K562 (cell line): ENCODE data around the gene ZC3H18. TPM values are rescaled to one million over a fixed set of nuclear protein-coding genes. Genes with fewer than 3 reads are reported as not detected.
A peak's percentile ranks its signal among the peaks of the same experiment; 100 is the strongest.

ENCODE experiments used
- ARHGAP35 ChIP-seq: fragments of 450-650 bp; IDR thresholded peaks from 2 replicates; pipeline ENCODE4 v1.6.1; 2018; ENCODE audit not compliant: partially characterized antibody
- ATF6 ChIP-seq: sonication (generic); formaldehyde crosslinking; IDR thresholded peaks from 2 replicates; pipeline ENCODE4 v1.4.0; 2020; ENCODE audit warnings: mild to moderate bottlenecking, missing genetic modification reagents
- CBX2 ChIP-seq: fragments of 200-600 bp; sonication (generic); IDR thresholded peaks from one replicate; pipeline ENCODE4 v1.6.1; 2012; ENCODE audit warnings: mild to moderate bottlenecking, low read length, inconsistent platforms; ENCODE audit not compliant: insufficient read depth, poor library complexity, severe bottlenecking
- CREB1 ChIP-seq, 2 experiments: sonication (generic) in 1 of 2; formaldehyde crosslinking in 1 of 2; IDR thresholded peaks; 2 replicates each; pipeline versions ENCODE4 v1.6.1 to v1.8.0; 2012 to 2022; ENCODE audit warnings: inconsistent platforms in 1 of 2, mild to moderate bottlenecking in 1 of 2, missing genetic modification reagents in 1 of 2, moderate library complexity in 1 of 2
- DMBX1 ChIP-seq: fragments of 250-450 bp; sonication (Bioruptor Pico); IDR thresholded peaks from 2 replicates; pipeline ENCODE4 v1.8.0; 2022; ENCODE audit warnings: inconsistent platforms, mild to moderate bottlenecking, moderate library complexity, borderline replicate concordance
- E2F4 ChIP-seq: sonication (generic); formaldehyde crosslinking; IDR thresholded peaks from 2 replicates; pipeline ENCODE4 v1.8.0; 2022; ENCODE audit warnings: mild to moderate bottlenecking, low read depth, missing genetic modification reagents
- KDM4B ChIP-seq, 2 experiments: fragments of 450-650 bp in 1 of 2; sonication (generic) in 1 of 2; IDR thresholded peaks; 2 replicates each; pipeline ENCODE4 v1.6.1; 2016 to 2017; ENCODE audit warnings: borderline replicate concordance in 2 of 2, antibody characterized with exemption in 1 of 2, low read depth in 1 of 2, mild to moderate bottlenecking in 1 of 2
- KDM5B ChIP-seq: fragments of 200-600 bp; sonication (generic); IDR thresholded peaks from 2 replicates; pipeline ENCODE4 v1.6.1; 2012; ENCODE audit warnings: low read depth, mild to moderate bottlenecking, moderate library complexity, low read length, control low read depth, inconsistent platforms; ENCODE audit not compliant: insufficient replicate concordance
- MTF1 ChIP-seq: fragments of 250-450 bp; sonication (Bioruptor Pico); IDR thresholded peaks from 2 replicates; pipeline ENCODE4 v1.9.0; 2021; ENCODE audit warnings: moderate library complexity, mild to moderate bottlenecking, inconsistent platforms, borderline replicate concordance
- NR2F6 ChIP-seq: fragments of 450-650 bp; formaldehyde crosslinking; IDR thresholded peaks from 2 replicates; pipeline ENCODE4 v1.4.0; 2020; ENCODE audit warnings: mild to moderate bottlenecking
- NR3C1 ChIP-seq: sonication (generic); formaldehyde crosslinking; IDR thresholded peaks from 2 replicates; pipeline ENCODE4 v1.8.1; 2022; ENCODE audit warnings: missing genetic modification reagents
- POU5F1 ChIP-seq: fragments of 150-350 bp; IDR thresholded peaks from 2 replicates; pipeline ENCODE4 v1.6.1; 2014; ENCODE audit warnings: borderline replicate concordance, low read length, low read depth, mild to moderate bottlenecking; ENCODE audit not compliant: partially characterized antibody
- RBM34 ChIP-seq: fragments of 200-400 bp; formaldehyde crosslinking; IDR thresholded peaks from 2 replicates; pipeline ENCODE4 v1.6.1; 2018; ENCODE audit warnings: low read length, borderline replicate concordance; ENCODE audit not compliant: insufficient read depth
- RCOR1 ChIP-seq, 2 experiments: IDR thresholded peaks; 2 replicates each; pipeline ENCODE4 v1.6.1; 2012; ENCODE audit warnings: low read depth in 2 of 2, low read length in 2 of 2, borderline replicate concordance in 1 of 2, improper control_type of control experiment in 1 of 2
- THRB ChIP-seq: fragments of 450-650 bp; formaldehyde crosslinking; conservative IDR thresholded peaks from 2 replicates; pipeline ENCODE4 v1.4.0; 2022; ENCODE audit warnings: mild to moderate bottlenecking, missing genetic modification characterization
- ZBTB2 ChIP-seq: fragments of 450-650 bp; IDR thresholded peaks from 2 replicates; pipeline ENCODE4 v1.6.1; 2016; ENCODE audit warnings: antibody characterized with exemption
- ZC3H11A ChIP-seq: IDR thresholded peaks from 2 replicates; pipeline ENCODE4 v1.6.1; 2012; ENCODE audit warnings: low read depth, low read length, improper control_type of control experiment
- ZFP36 ChIP-seq: fragments of 150-350 bp; IDR thresholded peaks from 2 replicates; pipeline ENCODE4 v1.6.1; 2018; ENCODE audit warnings: low read length, low read depth; ENCODE audit not compliant: partially characterized antibody
- ZNF511 ChIP-seq: sonication (generic); formaldehyde crosslinking; IDR thresholded peaks from 2 replicates; pipeline ENCODE4 v1.8.0; 2022; ENCODE audit warnings: mild to moderate bottlenecking, missing genetic modification reagents
- polyA plus RNA-seq, 8 experiments: library from polyadenylated mRNA; depleted of rRNA in 4 of 8; stranded (reverse) in 5 of 8; unstranded in 3 of 8; fragments of >200 nt; fragmentation: Nextera tagmentation in 2 of 8; fragmentation: Illumina TruSeq in 1 of 8; extraction: Ambion mirVana in 2 of 8; extraction: Trizol in 1 of 8; gene quantifications; 2 replicates each; pipeline versions ENCODE4 v1.2.1 to v1.2.3, GENCODE V29; 2011 to 2014; ENCODE audit warnings: inconsistent platforms in 1 of 8, missing spikeins in 1 of 8
- total RNA-seq, 7 experiments: library from RNA; depleted of rRNA in 6 of 7; stranded (reverse); fragments of >200 nt in 6 of 7; fragmentation: Illumina TruSeq in 2 of 7; extraction: Trizol in 2 of 7; gene quantifications; 2 replicates each; pipeline versions ENCODE4 v1.2.1 to v1.2.3, GENCODE V29; 2011 to 2021; ENCODE audit warnings: low replicate concordance in 1 of 7

The ZC3H18 gene
- total and polyA plus RNA-seq, 9 of the 15 experiments (the other 6 are each of a cell fraction or from before 2014, with no cell fraction given), result 1.7 to 88.7 (median 26.9) TPM

GRCh38 chr16:88662843-88663606, 92.8 kb downstream of the ZC3H18 start, which contains the start of gene MVD (continued):
- TF ChIP-seq E2F4 (CRISPR knock-in tag), result 0 out of 2 replicates have a peak, but pooled peaks have one; percentile 51
- no peak; the same call in 1 of the 2 replicates for TF ChIP-seq ZNF511
- TF ChIP-seq ARHGAP35, result no peak
- TF ChIP-seq KDM4B (IDR thresholded peaks at IDR 0.05; ENCODE audit: borderline replicate concordance in 2 of 2, low read depth in 1 of 2), result peak in 1 of 2 experiments; percentile 77; a peak in 1 of 4 replicates
- TF ChIP-seq NR3C1 (CRISPR knock-in tag), result no peak
- peak; percentile 96 for TF ChIP-seq KDM5B
- no peak for TF ChIP-seq POU5F1
- no peak for TF ChIP-seq NR2F6 (CRISPR knock-in tag)
- TF ChIP-seq ZFP36, result no peak
- TF ChIP-seq DMBX1 (CRISPR knock-in tag), result peak; percentile 35; the same call in 1 of the 2 replicates
- TF ChIP-seq CREB1 (IDR thresholded peaks at IDR 0.05), result peak; percentile 94
- TF ChIP-seq CREB1 (CRISPR knock-in tag; IDR thresholded peaks at IDR 0.05), result peak; percentile 97
- peak in 1 of 2 experiments; percentile 10; a peak in 1 of 4 replicates for TF ChIP-seq RCOR1 (IDR thresholded peaks at IDR 0.05; ENCODE audit: borderline replicate concordance in 1 of 2, low read depth in 2 of 2, low read length in 2 of 2)
- TF ChIP-seq ZC3H11A, result no peak
- no peak for TF ChIP-seq MTF1 (CRISPR knock-in tag)
- TF ChIP-seq THRB (CRISPR knock-in tag), result no peak
- peak; percentile 77; the same call in 1 of the 2 replicates for TF ChIP-seq RBM34
- no peak for TF ChIP-seq CBX2
- peak; percentile 73 for TF ChIP-seq ZBTB2
- peak; percentile 56; the same call in 1 of the 2 replicates for TF ChIP-seq ATF6 (CRISPR knock-in tag)
